ENCODE results near the gene SSH2. TPM values are rescaled to one million over a fixed set of nuclear protein-coding genes. Genes with fewer than 3 reads are reported as not detected.

The SSH2 gene
- total RNA-seq, 5 donors from 2014 or later (not counting 1 experiment from before 2014, with no cell fraction given), result 76.2 to 115 (median 82.7) TPM

- no peaks in the 10 kb centered on the region for H3K9me3 Mint-ChIP-seq
- H3K27ac ChIP-seq (ENCODE audit: low read length), result no peak overlapping the region
- no peaks in the 10 kb centered on the region for H3K27me3 ChIP-seq (replicated peaks in 1 of 2; ENCODE audit: control insufficient read depth in 2 of 2, extremely low read depth in 1 of 2, insufficient read depth in 2 of 2, low read length in 1 of 2)
- no peak overlapping the region for H3K27ac Mint-ChIP-seq
- no peak overlapping the region for H3K4me3 ChIP-seq (ENCODE audit: control insufficient read depth in 1 of 2, extremely low read depth in 1 of 2, low read length in 1 of 2)
- no peaks in the 10 kb centered on the region for H3K9me3 ChIP-seq
- H3K4me1 Mint-ChIP-seq, result peaks cover 5 to 13% (median 12%) of the 10 kb centered on the region in 3 donors
- H3K27me3 Mint-ChIP-seq, result peaks cover 0 to 1% of the 10 kb centered on the region in 2 donors
- H3K36me3 ChIP-seq (ENCODE audit: control insufficient read depth in 2 of 2, extremely low read depth in 1 of 2, insufficient read depth in 1 of 2, low read length in 1 of 2), result no peaks in the 10 kb centered on the region
- POLR2A ChIA-PET, result no interaction called here
- DNase-seq (no peak), ATAC-seq (replicated peaks in 1 of 4) (no peak)
- WGBS (ENCODE audit: insufficient coverage), result no CpG with 5 or more reads among the region's 2 CpGs
- H3K36me3 Mint-ChIP-seq, result no peaks in the 10 kb centered on the region
- no peak overlapping the region for H3K4me3 Mint-ChIP-seq
- CTCF ChIA-PET, result interaction anchor here (0.5 to 1.2 kb wide), 6 partner anchors 118 to 354 kb away, joined by 3 to 5 read pairs (median 3); no protein-coding TSS in a partner anchor
- H3K4me1 ChIP-seq (ENCODE audit: control insufficient read depth in 1 of 2, extremely low read depth in 1 of 2, insufficient read depth in 2 of 2, low read length in 2 of 2), result peaks cover 17 to 20% of the 10 kb centered on the region in 2 experiments
Measured at GRCh38 chr17:29933379-29933778, 3.4 kb upstream of the SSH2 start.

GRCh38 chr17:29931231-29931932 lies 1.4 kb upstream of the SSH2 start:
- Mint-ChIP-seq H3K27me3 (peaks cover 0 to 1% of the 10 kb centered on the region in 2 donors), H3K27ac (no peak overlapping the region), H3K4me3 (no peak overlapping the region), H3K9me3 (no peaks in the 10 kb centered on the region), H3K36me3 (no peaks in the 10 kb centered on the region), H3K4me1 (peaks cover 24 to 31% (median 31%) of the 10 kb centered on the region in 3 donors)
- Histone ChIP-seq H3K4me3 (ENCODE audit: control insufficient read depth in 1 of 2, extremely low read depth in 1 of 2, low read length in 1 of 2) (peak overlapping the region; percentile 92 to 95), H3K4me1 (ENCODE audit: control insufficient read depth in 1 of 2, extremely low read depth in 1 of 2, insufficient read depth in 2 of 2, low read length in 2 of 2) (peaks cover 17 to 32% of the 10 kb centered on the region in 2 experiments), H3K36me3 (ENCODE audit: control insufficient read depth in 2 of 2, extremely low read depth in 1 of 2, insufficient read depth in 1 of 2, low read length in 1 of 2) (no peaks in the 10 kb centered on the region), H3K27me3 (replicated peaks in 1 of 2; ENCODE audit: control insufficient read depth in 2 of 2, extremely low read depth in 1 of 2, insufficient read depth in 2 of 2, low read length in 1 of 2) (no peaks in the 10 kb centered on the region), H3K9me3 (no peaks in the 10 kb centered on the region), H3K27ac (ENCODE audit: low read length) (peak overlapping the region; percentile 59)
- ATAC-seq (replicated peaks in 1 of 4) (peak; percentile 69 to 72 (median 72)), DNase-seq (peak; percentile 44 to 86 (median 67))
- ChIA-PET POLR2A (interaction anchor here (0.5 to 2.1 kb wide), 10 partner anchors 12 to 1382 kb away, joined by 3 to 8 read pairs (median 4); partner anchors contain the start of gene EVI2B (in 1 of the 2)), CTCF (interaction anchor here (0.5 to 5.8 kb wide), 56 partner anchors 9 to 1556 kb away, joined by 3 to 220 read pairs (median 4); partner anchors contain the start of genes ABHD15 (in 1 of the 2) and EFCAB5 (in 1 of the 2))
- WGBS (ENCODE audit: insufficient coverage), result 0% methylated on average over 2 of the region's 3 CpGs

GRCh38 chr17:29930409-29931010 lies 482 bp upstream of the SSH2 start:
- WGBS (ENCODE audit: insufficient coverage), result 0% methylated on average over 6 of the region's 20 CpGs
- H3K9me3 Mint-ChIP-seq, result no peaks in the 10 kb centered on the region
- no peaks in the 10 kb centered on the region for H3K36me3 Mint-ChIP-seq
- H3K27ac ChIP-seq (ENCODE audit: low read length), result peak overlapping the region; percentile 37
- no peaks in the 10 kb centered on the region for H3K9me3 ChIP-seq
- peak overlapping the region; percentile 92 to 95 for H3K4me3 ChIP-seq (ENCODE audit: control insufficient read depth in 1 of 2, extremely low read depth in 1 of 2, low read length in 1 of 2)
- H3K27ac Mint-ChIP-seq, result no peak overlapping the region
- ATAC-seq (replicated peaks in 1 of 4) (peak; percentile 34 to 48 (median 38)), DNase-seq (no peak)
- POLR2A ChIA-PET, result interaction anchor here (0.6 to 2.1 kb wide), 8 partner anchors 11 to 1977 kb away, joined by 3 to 13 read pairs (median 4); no protein-coding TSS in a partner anchor
- CTCF ChIA-PET, result interaction anchor here (0.5 to 5.8 kb wide), 40 partner anchors 9 to 1211 kb away, joined by 3 to 220 read pairs (median 5); partner anchors contain the start of genes ABHD15 (in 1 of the 2), EFCAB5 (in 1 of the 2) and RPL23A (in 1 of the 2)
- H3K4me3 Mint-ChIP-seq, result no peak overlapping the region
- H3K27me3 Mint-ChIP-seq, result peaks cover 0 to under 1% of the 10 kb centered on the region in 2 donors
- no peaks in the 10 kb centered on the region for H3K27me3 ChIP-seq (replicated peaks in 1 of 2; ENCODE audit: control insufficient read depth in 2 of 2, extremely low read depth in 1 of 2, insufficient read depth in 2 of 2, low read length in 1 of 2)
- H3K4me1 Mint-ChIP-seq, result peaks cover 26 to 39% (median 34%) of the 10 kb centered on the region in 3 donors
- H3K4me1 ChIP-seq (ENCODE audit: control insufficient read depth in 1 of 2, extremely low read depth in 1 of 2, insufficient read depth in 2 of 2, low read length in 2 of 2), result peaks cover 17 to 32% of the 10 kb centered on the region in 2 experiments
- no peaks in the 10 kb centered on the region for H3K36me3 ChIP-seq (ENCODE audit: control insufficient read depth in 2 of 2, extremely low read depth in 1 of 2, insufficient read depth in 1 of 2, low read length in 1 of 2)

- ATAC-seq (replicated peaks in 1 of 4), result no peak
Measured at GRCh38 chr17:29929006-29929532, 959 bp downstream of the SSH2 start.

GRCh38 chr17:29927546-29927945 lies 2.5 kb downstream of the SSH2 start:
- H3K36me3 ChIP-seq (ENCODE audit: control insufficient read depth in 2 of 2, extremely low read depth in 1 of 2, insufficient read depth in 1 of 2, low read length in 1 of 2), result no peaks in the 10 kb centered on the region
- no peaks in the 10 kb centered on the region for H3K9me3 ChIP-seq
- DNase-seq (no peak), ATAC-seq (replicated peaks in 1 of 4) (no peak)
- H3K4me1 ChIP-seq (ENCODE audit: control insufficient read depth in 1 of 2, extremely low read depth in 1 of 2, insufficient read depth in 2 of 2, low read length in 2 of 2), result peaks cover 17 to 32% of the 10 kb centered on the region in 2 experiments
- H3K27ac ChIP-seq (ENCODE audit: low read length), result no peak overlapping the region
- H3K27me3 ChIP-seq (replicated peaks in 1 of 2; ENCODE audit: control insufficient read depth in 2 of 2, extremely low read depth in 1 of 2, insufficient read depth in 2 of 2, low read length in 1 of 2), result no peaks in the 10 kb centered on the region
- Mint-ChIP-seq H3K27me3 (no peaks in the 10 kb centered on the region), H3K4me1 (peaks cover 28 to 42% (median 36%) of the 10 kb centered on the region in 3 donors), H3K9me3 (no peaks in the 10 kb centered on the region), H3K36me3 (no peaks in the 10 kb centered on the region), H3K27ac (no peak overlapping the region), H3K4me3 (peak overlapping the region in 2 of 3 donors; percentile 12 to 29)
- ChIA-PET CTCF (interaction anchor here in 1 of 2 donors (1.1 to 5.8 kb wide), 3 partner anchors 9 to 222 kb away, joined by 3 to 220 read pairs (median 3); no protein-coding TSS in a partner anchor), POLR2A (no interaction called here)
- WGBS (ENCODE audit: insufficient coverage), result no CpG with 5 or more reads among the region's 1 CpG
- H3K4me3 ChIP-seq (ENCODE audit: control insufficient read depth in 1 of 2, extremely low read depth in 1 of 2, low read length in 1 of 2), result no peak overlapping the region

More at GRCh38 chr17:29929006-29929532, 959 bp downstream of the SSH2 start:
- Mint-ChIP-seq H3K27ac (no peak overlapping the region), H3K4me3 (no peak overlapping the region), H3K4me1 (peaks cover 28 to 42% (median 38%) of the 10 kb centered on the region in 3 donors), H3K27me3 (no peaks in the 10 kb centered on the region), H3K36me3 (no peaks in the 10 kb centered on the region), H3K9me3 (no peaks in the 10 kb centered on the region)
- no peaks in the 10 kb centered on the region for H3K36me3 ChIP-seq (ENCODE audit: control insufficient read depth in 2 of 2, extremely low read depth in 1 of 2, insufficient read depth in 1 of 2, low read length in 1 of 2)
- H3K27me3 ChIP-seq (replicated peaks in 1 of 2; ENCODE audit: control insufficient read depth in 2 of 2, extremely low read depth in 1 of 2, insufficient read depth in 2 of 2, low read length in 1 of 2), result no peaks in the 10 kb centered on the region
- DNase-seq, result peak in 10 of 35 experiments; percentile 3 to 43 (median 13)
- H3K9me3 ChIP-seq, result no peaks in the 10 kb centered on the region
- WGBS (ENCODE audit: insufficient coverage), result 2% methylated on average over 13 of the region's 13 CpGs
- CTCF ChIA-PET, result interaction anchor here in 1 of 2 donors (1.1 to 5.8 kb wide), 2 partner anchors 120 to 149 kb away, joined by 5 to 220 read pairs; no protein-coding TSS in a partner anchor
- H3K4me1 ChIP-seq (ENCODE audit: control insufficient read depth in 1 of 2, extremely low read depth in 1 of 2, insufficient read depth in 2 of 2, low read length in 2 of 2), result peaks cover 17 to 32% of the 10 kb centered on the region in 2 experiments
- H3K27ac ChIP-seq (ENCODE audit: low read length), result peak overlapping the region; percentile 74
- H3K4me3 ChIP-seq (ENCODE audit: control insufficient read depth in 1 of 2, extremely low read depth in 1 of 2, low read length in 1 of 2), result peak overlapping the region; percentile 92 to 95
- POLR2A ChIA-PET, result interaction anchor here (0.5 to 0.7 kb wide), 4 partner anchors 20 to 635 kb away, joined by 3 read pairs; no protein-coding TSS in a partner anchor

GRCh38 chr17:29924786-29925185 lies 5.2 kb downstream of the SSH2 start:
- H3K4me3 Mint-ChIP-seq, result no peak overlapping the region
- H3K27me3 ChIP-seq (replicated peaks in 1 of 2; ENCODE audit: control insufficient read depth in 2 of 2, extremely low read depth in 1 of 2, insufficient read depth in 2 of 2, low read length in 1 of 2), result no peaks in the 10 kb centered on the region
- H3K9me3 ChIP-seq, result no peaks in the 10 kb centered on the region
- WGBS (ENCODE audit: insufficient coverage), result no CpG with 5 or more reads among the region's 1 CpG
- ChIA-PET POLR2A (interaction anchor here in 1 of 2 donors (0.6 kb wide), 1 partner anchor 104 kb away, joined by 3 read pairs; no protein-coding TSS in a partner anchor), CTCF (no interaction called here)
- no peaks in the 10 kb centered on the region for H3K36me3 Mint-ChIP-seq
- H3K4me1 Mint-ChIP-seq, result peaks cover 34 to 54% (median 44%) of the 10 kb centered on the region in 3 donors
- H3K9me3 Mint-ChIP-seq, result no peaks in the 10 kb centered on the region
- DNase-seq (no peak), ATAC-seq (replicated peaks in 1 of 4) (no peak)
- peaks cover 8 to 19% of the 10 kb centered on the region in 2 experiments for H3K4me1 ChIP-seq (ENCODE audit: control insufficient read depth in 1 of 2, extremely low read depth in 1 of 2, insufficient read depth in 2 of 2, low read length in 2 of 2)
- no peak overlapping the region for H3K27ac Mint-ChIP-seq
- H3K36me3 ChIP-seq (ENCODE audit: control insufficient read depth in 2 of 2, extremely low read depth in 1 of 2, insufficient read depth in 1 of 2, low read length in 1 of 2), result no peaks in the 10 kb centered on the region
- no peak overlapping the region for H3K27ac ChIP-seq (ENCODE audit: low read length)
- H3K27me3 Mint-ChIP-seq, result no peaks in the 10 kb centered on the region
- H3K4me3 ChIP-seq (ENCODE audit: control insufficient read depth in 1 of 2, extremely low read depth in 1 of 2, low read length in 1 of 2), result no peak overlapping the region
